Activated T-cell treated with anti-CD3 and anti-CD28 coated beads, Interleukin-2, amount 50 U/mL, for 1 hour (primary cell): ENCODE data around the gene CDIP1.

ENCODE experiments used
- DNase-seq: peaks from one replicate; pipeline ENCODE4 v3.0.0-alpha.2; 2020

Gene CDIP1

GRCh38 chr16:4513086-4513860, 25.3 kb downstream of the CDIP1 start:
- DNase-seq: no peak

DNA sequence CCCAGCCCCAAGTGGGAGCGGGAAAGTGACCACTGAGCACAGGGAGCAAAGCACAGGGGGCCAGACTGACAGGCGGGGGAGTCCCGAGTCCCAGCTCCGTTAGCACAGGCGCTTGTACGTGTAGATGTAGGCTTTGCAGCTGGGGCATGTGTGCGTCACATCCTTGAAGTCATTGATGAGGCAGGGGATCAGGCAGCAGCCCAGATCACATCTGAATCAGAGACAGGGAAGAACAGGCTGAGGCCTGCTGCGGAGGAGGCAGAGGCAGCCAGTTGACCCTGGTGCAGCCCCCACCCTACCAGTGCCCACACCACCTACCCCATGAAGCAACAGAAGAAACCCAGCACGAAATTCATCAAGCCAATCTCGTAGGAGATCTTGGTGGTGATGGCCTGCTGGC, 26.1 kb downstream of the CDIP1 start:
- DNase-seq: no peak

- no peak for DNase-seq
Measured at GRCh38 chr16:4511441-4512082, 27.0 kb downstream of the CDIP1 start.

- DNase-seq: no peak
Measured at GRCh38 chr16:4510747-4511426, 27.7 kb downstream of the CDIP1 start.

DNA sequence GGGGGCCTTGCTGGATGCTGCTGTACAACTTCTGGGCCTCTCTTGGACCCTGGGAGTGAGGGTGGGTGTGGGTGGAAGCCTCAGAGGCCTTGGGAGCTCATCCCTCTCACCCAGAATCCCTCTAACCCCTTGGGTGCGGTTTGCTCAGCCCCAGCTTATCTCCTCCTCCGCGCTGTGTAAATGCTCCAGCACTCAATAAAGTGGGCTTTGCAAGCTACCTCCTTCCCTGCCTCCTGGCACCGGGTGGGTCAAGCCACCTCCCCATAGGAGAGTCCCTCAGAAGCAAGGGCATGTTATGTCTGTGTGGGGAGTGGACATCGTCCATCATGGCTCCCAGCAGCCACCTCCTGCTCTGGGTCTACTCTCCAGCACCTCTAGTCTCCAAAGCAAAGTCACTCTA, 28.4 kb downstream of the CDIP1 start:
- DNase-seq: no peak

GRCh38 chr16:4509420-4509819, 29.2 kb downstream of the CDIP1 start:
- no peak for DNase-seq

DNA sequence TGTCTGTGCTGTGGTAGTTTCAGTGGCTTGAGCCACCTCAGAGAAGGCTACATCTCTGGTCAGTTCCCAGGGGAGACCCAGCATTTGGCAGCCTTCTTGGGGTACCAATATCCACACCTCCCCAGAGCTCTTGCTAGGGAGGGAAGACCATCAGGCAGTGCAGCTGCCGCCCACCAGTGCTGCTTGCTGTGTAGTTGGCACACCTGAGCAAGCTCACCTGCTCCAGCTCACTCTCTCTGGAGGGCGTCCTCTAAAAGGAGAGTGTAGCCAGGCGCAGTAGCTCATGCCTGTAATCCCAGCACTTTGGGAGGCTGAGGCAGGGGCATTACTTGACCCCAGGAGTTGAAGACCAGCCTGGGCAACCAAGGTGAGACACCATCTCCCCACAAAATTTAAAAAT, 29.8 kb downstream of the CDIP1 start:
- no peak for DNase-seq

DNA sequence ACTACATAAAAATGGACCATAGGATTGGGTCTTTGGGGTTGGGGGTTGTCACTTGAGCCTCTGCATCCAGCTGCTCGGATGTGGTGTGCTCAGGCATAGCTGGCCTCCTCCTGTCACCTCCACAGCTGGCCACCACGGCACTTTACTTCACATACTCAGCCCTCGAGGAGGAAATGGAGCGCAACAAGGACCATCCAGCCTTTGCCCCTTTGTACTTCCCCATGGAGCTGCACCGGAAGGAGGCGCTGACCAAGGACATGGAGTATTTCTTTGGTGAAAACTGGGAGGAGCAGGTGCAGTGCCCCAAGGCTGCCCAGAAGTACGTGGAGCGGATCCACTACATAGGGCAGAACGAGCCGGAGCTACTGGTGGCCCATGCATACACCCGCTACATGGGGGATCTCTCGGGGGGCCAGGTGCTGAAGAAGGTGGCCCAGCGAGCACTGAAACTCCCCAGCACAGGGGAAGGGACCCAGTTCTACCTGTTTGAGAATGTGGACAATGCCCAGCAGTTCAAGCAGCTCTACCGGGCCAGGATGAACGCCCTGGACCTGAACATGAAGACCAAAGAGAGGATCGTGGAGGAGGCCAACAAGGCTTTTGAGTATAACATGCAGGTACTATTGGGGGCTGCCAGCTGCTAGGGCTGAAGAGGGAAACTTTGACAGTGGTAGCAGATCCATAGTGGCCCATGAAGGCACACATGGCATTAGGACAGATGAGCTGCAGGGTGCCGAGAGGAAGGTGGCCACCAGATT, 30.8 kb downstream of the CDIP1 start:
- no peak for DNase-seq

DNA sequence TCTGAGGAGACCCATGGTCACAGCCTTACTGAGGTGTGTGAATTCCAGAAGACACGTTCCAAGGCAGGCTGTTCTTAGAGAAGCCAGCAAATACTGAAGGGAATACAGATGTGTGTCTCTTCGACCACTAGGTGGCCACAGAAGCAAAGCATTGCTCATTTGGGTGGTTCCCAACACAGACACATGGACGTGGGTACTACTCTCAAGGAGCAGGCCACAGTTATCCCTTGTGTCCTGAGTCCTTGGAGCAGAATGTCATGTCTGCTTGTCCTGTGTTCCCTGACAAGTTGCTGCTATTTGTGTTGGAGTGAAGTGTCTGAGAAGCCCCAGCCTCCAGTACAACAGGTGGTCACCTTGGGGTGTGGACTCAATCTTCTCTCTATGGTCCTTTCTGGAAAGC, 32.1 kb downstream of the CDIP1 start:
- DNase-seq: peak; percentile 57

GRCh38 chr16:4505356-4506147, 33.0 kb downstream of the CDIP1 start:
- peak; percentile 76 for DNase-seq

DNA sequence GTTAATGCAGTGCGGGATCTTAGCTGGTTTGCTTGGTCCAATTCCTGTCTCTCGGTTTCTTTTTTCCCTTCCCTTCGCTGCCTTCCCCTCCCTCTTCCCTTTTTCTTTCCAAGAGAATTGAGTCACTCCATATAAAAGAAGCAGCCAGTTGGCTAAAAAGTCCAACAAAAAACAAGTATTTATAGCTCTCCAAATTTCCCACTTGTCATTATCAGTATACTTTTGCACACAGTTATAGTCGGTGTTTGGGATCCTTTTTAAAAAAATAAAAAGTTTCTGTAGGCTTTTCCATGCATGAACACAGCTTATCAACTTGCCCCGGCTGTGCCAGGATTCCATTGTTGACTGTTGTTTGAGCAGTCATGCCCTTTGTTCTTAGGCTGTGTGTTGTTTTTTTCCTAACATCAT, 37.5 kb downstream of the CDIP1 start:
- no peak for DNase-seq

GRCh38 chr16:4500272-4500671, 38.3 kb downstream of the CDIP1 start:
- no peak for DNase-seq

DNA sequence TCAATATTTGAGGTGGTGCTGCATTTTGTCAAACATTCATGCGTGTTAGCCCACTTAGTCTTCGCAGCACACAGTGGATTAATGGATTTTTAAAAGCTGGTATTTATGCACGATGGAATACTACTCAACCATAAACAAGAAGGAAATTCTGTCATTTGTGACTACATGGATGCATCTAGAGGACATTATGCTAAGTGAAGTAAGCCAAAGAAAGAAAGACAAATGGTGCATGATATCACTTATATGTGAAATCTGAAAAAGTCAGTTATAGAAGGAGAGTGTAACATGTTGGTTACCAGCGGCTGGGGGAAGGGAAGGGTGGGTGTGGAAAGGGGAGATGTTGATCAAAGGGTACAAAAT, 39.4 kb downstream of the CDIP1 start:
- no peak for DNase-seq

- DNase-seq: no peak
Measured at GRCh38 chr16:4498546-4499195, 39.9 kb downstream of the CDIP1 start.

DNA sequence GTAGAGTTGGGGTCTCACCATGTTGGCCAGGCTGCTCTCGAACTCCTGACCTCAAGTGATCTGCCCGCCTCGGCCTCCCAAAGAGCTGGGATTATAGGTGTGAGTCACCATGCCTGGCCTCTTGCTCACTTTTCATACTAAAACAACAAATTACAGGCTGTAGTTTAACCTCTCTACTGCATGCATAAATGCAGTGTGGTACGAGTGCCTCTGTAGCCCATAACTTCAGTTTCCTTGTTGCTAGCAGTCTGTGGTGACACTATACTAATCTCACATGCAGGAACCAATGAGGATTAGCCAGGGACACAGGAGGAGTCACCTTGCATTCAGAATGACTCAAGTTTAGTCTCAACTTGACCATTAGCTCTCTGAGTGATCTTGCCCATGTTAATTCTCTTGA, 42.3 kb downstream of the CDIP1 start:
- no peak for DNase-seq

GRCh38 chr16:4495766-4496165, 42.8 kb downstream of the CDIP1 start:
- no peak for DNase-seq

DNA sequence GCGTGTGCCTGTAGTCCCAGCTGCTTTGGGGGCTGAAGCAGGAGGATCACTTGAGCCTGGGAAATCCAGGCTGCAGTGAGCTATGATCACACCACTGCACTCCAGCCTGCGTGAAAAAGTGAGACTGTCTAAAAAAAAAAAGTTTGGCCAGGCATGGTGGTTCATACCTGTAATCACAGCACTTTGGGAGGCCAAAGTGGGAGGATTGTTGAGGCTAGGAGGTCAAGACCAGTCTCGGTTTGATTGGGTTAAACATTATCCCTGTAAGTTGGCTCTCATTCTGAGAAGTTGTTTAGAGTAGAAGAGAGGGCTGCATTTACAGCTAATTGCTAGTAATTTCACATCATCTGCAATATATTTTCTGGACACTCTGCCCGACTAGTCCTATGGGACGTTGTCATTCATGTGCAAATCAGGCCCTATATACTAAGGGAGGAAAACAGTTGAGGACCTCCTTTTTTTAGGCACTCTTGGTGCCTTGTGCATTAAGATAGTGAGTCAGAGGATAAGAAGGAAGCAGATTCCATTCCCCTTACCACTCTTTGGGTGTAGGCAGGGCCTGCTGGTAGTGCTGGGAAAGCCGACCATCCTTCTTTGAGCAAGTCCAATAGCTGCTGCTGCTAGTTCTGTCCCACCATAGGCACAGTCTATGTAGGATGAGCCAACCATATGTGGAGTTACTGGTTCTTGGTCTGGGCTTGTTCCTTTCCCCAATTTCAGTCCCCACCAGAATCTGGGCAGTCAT, 43.7 kb downstream of the CDIP1 start:
- no peak for DNase-seq

- DNase-seq: no peak
Measured at GRCh38 chr16:4491898-4492297, 46.7 kb downstream of the CDIP1 start.

- DNase-seq: no peak
Measured at GRCh38 chr16:4489030-4489429, 49.5 kb downstream of the CDIP1 start.

- DNase-seq: no peak
Measured at GRCh38 chr16:4488499-4488967, 50.0 kb downstream of the CDIP1 start.

GRCh38 chr16:4487955-4488498, 50.5 kb downstream of the CDIP1 start:
- no peak for DNase-seq
